CD4-positive, alpha-beta T cell (primary cell): ENCODE data around the gene UBL4B. TPM values are rescaled to one million over a fixed set of nuclear protein-coding genes. Genes with fewer than 3 reads are reported as not detected.

Source experiments
- ATAC-seq: fragments of 200-7000 bp; cut with Tn5 transposase; one replicate; pipeline ENCODE4 v1.10.0; 2022; ENCODE audit warnings: mild to moderate bottlenecking; ENCODE audit not compliant: poor library complexity
- CTCF ChIA-PET: fragments of 350-600 bp; sonication (Branson Sonifier 250); formaldehyde crosslinking; loops from one replicate; lab custom pipeline; 2021; ENCODE audit warnings: antibody characterized with exemption, inconsistent platforms; lab: Charles Lee
- POLR2A ChIA-PET: fragments of 350-600 bp; sonication (Branson Sonifier 250); formaldehyde crosslinking; loops from one replicate; lab custom pipeline; 2021; ENCODE audit warnings: antibody characterized with exemption, inconsistent platforms; lab: Charles Lee
- DNase-seq, 14 experiments: peaks; one replicate each; pipeline ENCODE4 v3.0.0-alpha.2; 2013 to 2020; ENCODE audit warnings: mixed read lengths in 2 of 14
- H3K27ac ChIP-seq, 2 donors: one replicate each; pipeline versions ENCODE4 v1.5.1 to v1.7.0; 2013; ENCODE audit warnings: low read length in 2 of 2, low read depth in 1 of 2, mild to moderate bottlenecking in 1 of 2
- H3K27me3 ChIP-seq, 2 experiments: 1 replicate in 1 of 2; 2 replicates in 1 of 2; pipeline versions ENCODE4 v1.6.1 to v1.7.0; 2013; ENCODE audit warnings: low read length in 2 of 2, control low read depth in 1 of 2, mild to moderate bottlenecking in 1 of 2, moderate library complexity in 1 of 2; ENCODE audit not compliant: insufficient read depth in 2 of 2, control insufficient read depth in 1 of 2
- H3K36me3 ChIP-seq: one replicate; pipeline ENCODE4 v1.6.1; 2013; ENCODE audit warnings: low read length, control low read depth; ENCODE audit not compliant: insufficient read depth
- H3K4me1 ChIP-seq: one replicate; pipeline ENCODE4 v1.6.1; 2013; ENCODE audit warnings: low read length, control low read depth; ENCODE audit not compliant: insufficient read depth
- H3K4me3 ChIP-seq: one replicate; pipeline ENCODE4 v1.5.1; 2013; ENCODE audit warnings: mild to moderate bottlenecking, low read length, moderate library complexity
- H3K9me3 ChIP-seq, 2 experiments: 1 replicate in 1 of 2; 2 replicates in 1 of 2; pipeline versions ENCODE4 v1.6.1 to v1.7.0; 2013; ENCODE audit warnings: low read length in 2 of 2, mild to moderate bottlenecking in 2 of 2, control low read depth in 1 of 2, moderate library complexity in 1 of 2; ENCODE audit not compliant: control insufficient read depth in 1 of 2, insufficient read depth in 1 of 2
- H3K27ac Mint-ChIP-seq: one replicate; pipeline ENCODE4 v1.8.0; 2020; ENCODE audit warnings: mixed read lengths
- H3K27me3 Mint-ChIP-seq: one replicate; pipeline ENCODE4 v1.8.0; 2021; ENCODE audit warnings: mixed read lengths
- H3K36me3 Mint-ChIP-seq: one replicate; pipeline ENCODE4 v1.8.0; 2021; ENCODE audit warnings: low read depth, mixed read lengths
- H3K4me1 Mint-ChIP-seq: one replicate; pipeline ENCODE4 v1.8.0; 2021; ENCODE audit warnings: low read depth, mixed read lengths
- H3K4me3 Mint-ChIP-seq: one replicate; pipeline ENCODE4 v1.8.0; 2020; ENCODE audit warnings: mild to moderate bottlenecking, mixed read lengths
- H3K9me3 Mint-ChIP-seq: one replicate; pipeline ENCODE4 v1.8.0; 2020; ENCODE audit warnings: mixed read lengths
- intact Hi-C, 2 experiments: fragments of 100-400 bp; cut with DNase I in 1 of 2; cut with micrococcal nuclease in 1 of 2; formaldehyde crosslinking; loops; one replicate each; pipeline versions ENCODE4 v1.15.1 to v1.9.0; 2023 to 2025; cut with DNase I, micrococcal nuclease
- total RNA-seq, 174 experiments: library from RNA in 2 of 174; stranded (reverse) in 2 of 174; gene quantifications; one replicate each; pipeline ENCODE4 v1.2.3 and lab custom pipeline; 2021 to 2026
- TF ChIP-seq, protein P1 (sequence below): fragments of 200-600 bp; IDR thresholded peaks from one replicate; pipeline ENCODE4 v1.8.0; 2022; ENCODE audit warnings: antibody characterized with exemption, mild to moderate bottlenecking

UBL4B gene
- total RNA-seq, 2 experiments from 2014 or later = not detected

DNA sequence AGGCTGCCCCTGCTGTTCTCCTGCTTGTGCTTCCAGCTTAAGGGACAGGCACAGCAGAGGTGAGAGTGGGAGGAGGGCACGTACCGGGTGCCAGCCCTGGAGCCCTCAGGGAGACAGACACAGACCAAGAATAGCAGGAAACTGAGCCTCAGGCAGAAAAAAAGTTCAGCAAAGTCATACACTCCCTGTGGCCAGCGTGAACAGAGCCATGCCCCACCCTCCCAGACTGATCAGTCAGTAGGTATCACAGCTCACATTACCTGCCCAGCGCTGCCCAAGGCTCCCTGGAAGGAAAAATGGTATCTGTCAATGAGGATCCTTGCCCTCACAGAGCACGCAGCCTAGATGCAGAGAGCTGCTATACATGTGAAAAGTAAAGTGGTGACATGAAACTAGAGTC lies 1.3 kb downstream of the UBL4B start:
- ATAC-seq (no peak), DNase-seq (no peak)
- no peak overlapping the region for H3K4me3 ChIP-seq
- TF ChIP-seq, protein P1, sequence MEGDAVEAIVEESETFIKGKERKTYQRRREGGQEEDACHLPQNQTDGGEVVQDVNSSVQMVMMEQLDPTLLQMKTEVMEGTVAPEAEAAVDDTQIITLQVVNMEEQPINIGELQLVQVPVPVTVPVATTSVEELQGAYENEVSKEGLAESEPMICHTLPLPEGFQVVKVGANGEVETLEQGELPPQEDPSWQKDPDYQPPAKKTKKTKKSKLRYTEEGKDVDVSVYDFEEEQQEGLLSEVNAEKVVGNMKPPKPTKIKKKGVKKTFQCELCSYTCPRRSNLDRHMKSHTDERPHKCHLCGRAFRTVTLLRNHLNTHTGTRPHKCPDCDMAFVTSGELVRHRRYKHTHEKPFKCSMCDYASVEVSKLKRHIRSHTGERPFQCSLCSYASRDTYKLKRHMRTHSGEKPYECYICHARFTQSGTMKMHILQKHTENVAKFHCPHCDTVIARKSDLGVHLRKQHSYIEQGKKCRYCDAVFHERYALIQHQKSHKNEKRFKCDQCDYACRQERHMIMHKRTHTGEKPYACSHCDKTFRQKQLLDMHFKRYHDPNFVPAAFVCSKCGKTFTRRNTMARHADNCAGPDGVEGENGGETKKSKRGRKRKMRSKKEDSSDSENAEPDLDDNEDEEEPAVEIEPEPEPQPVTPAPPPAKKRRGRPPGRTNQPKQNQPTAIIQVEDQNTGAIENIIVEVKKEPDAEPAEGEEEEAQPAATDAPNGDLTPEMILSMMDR = no peak
- peaks cover 3 to 10% of the 10 kb centered on the region in 2 experiments for H3K27me3 ChIP-seq
- Mint-ChIP-seq H3K4me3 (no peak overlapping the region), H3K9me3 (no peaks in the 10 kb centered on the region), H3K27me3 (peaks cover 27% of the 10 kb centered on the region), H3K36me3 (no peaks in the 10 kb centered on the region), H3K27ac (no peak overlapping the region), H3K4me1 (no peaks in the 10 kb centered on the region)
- intact Hi-C loops = no loop called here
- CTCF ChIA-PET = no interaction called here
- H3K4me1 ChIP-seq = no peaks in the 10 kb centered on the region
- no peaks in the 10 kb centered on the region for H3K36me3 ChIP-seq
- POLR2A ChIA-PET = no interaction called here
- H3K9me3 ChIP-seq = no peaks in the 10 kb centered on the region
- no peak overlapping the region for H3K27ac ChIP-seq

DNA sequence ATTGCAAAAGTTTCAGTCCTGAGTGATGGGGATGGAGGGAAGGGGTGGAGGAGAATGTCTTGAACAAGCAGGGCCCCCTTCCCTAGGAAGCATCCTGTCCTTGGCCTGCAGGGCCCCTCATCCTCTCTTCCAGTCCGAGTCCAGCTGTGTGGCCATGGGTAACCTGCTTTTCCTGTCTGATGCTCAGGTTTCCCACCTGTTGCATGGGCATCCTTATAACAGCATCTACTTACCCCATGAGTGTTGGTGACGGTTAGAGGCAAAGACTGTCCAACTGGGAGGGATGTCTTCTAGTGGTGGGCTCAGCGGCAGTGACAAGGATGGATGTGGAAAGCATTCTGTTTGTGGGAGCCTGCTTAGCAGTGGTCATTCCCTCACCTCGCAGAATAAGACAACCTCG lies 1.9 kb downstream of the UBL4B start:
- H3K9me3 ChIP-seq = no peaks in the 10 kb centered on the region
- Mint-ChIP-seq H3K4me3 (no peak overlapping the region), H3K27ac (no peak overlapping the region), H3K9me3 (no peaks in the 10 kb centered on the region), H3K36me3 (no peaks in the 10 kb centered on the region), H3K4me1 (no peaks in the 10 kb centered on the region), H3K27me3 (peaks cover 28% of the 10 kb centered on the region)
- intact Hi-C loops = no loop called here
- no peak overlapping the region for H3K4me3 ChIP-seq
- H3K27me3 ChIP-seq = peaks cover under 1 to 13% of the 10 kb centered on the region in 2 experiments
- ChIA-PET POLR2A (no interaction called here), CTCF (no interaction called here)
- TF ChIP-seq, protein P1 = no peak
- no peaks in the 10 kb centered on the region for H3K36me3 ChIP-seq
- no peak for ATAC-seq
- no peak for DNase-seq
- H3K27ac ChIP-seq = no peak overlapping the region
- no peaks in the 10 kb centered on the region for H3K4me1 ChIP-seq

DNA sequence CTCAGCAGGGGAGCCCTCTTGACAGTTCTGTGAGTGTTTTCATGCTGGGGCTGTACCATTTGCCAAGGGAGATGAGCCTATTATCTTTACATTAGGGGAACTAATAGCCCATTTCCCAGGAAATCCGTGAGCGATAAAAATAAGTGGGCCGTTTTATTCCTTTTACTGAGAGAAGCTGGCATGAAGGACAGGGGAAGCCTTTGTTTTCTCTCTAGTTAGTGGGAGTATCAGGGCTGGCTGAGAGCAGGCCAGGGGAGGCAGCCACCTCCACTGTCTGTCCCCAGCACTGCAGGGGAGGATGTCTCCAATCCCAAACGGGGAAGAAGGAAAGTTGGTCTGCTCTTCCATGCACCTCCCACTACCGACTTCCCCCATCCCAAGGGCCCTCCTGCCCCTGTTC lies 2.5 kb downstream of the UBL4B start:
- Mint-ChIP-seq H3K27me3 (peaks cover 24% of the 10 kb centered on the region), H3K4me1 (no peaks in the 10 kb centered on the region), H3K36me3 (no peaks in the 10 kb centered on the region), H3K27ac (no peak overlapping the region), H3K9me3 (no peaks in the 10 kb centered on the region), H3K4me3 (no peak overlapping the region)
- Histone ChIP-seq H3K27me3 (peaks cover 0 to 13% of the 10 kb centered on the region in 2 experiments), H3K9me3 (no peaks in the 10 kb centered on the region), H3K27ac (no peak overlapping the region), H3K36me3 (no peaks in the 10 kb centered on the region), H3K4me3 (no peak overlapping the region), H3K4me1 (no peaks in the 10 kb centered on the region)
- POLR2A ChIA-PET = no interaction called here
- intact Hi-C loops = no loop called here
- CTCF ChIA-PET = no interaction called here
- TF ChIP-seq, protein P1 = no peak
- no peak for DNase-seq
- no peak for ATAC-seq
